ENCODE measurements around the gene ISLR2.
A peak's percentile ranks its signal among the peaks of the same experiment; 100 is the strongest.

ISLR2 gene

GRCh38 chr15:74173380-74174218 is 43.2 kb downstream of the ISLR2 start, which contains the start of gene ISLR:
ISLR (plus strand) TSS chr15:74173710; CDS start chr15:74174859, 1,149 bp downstream.
- H3K4me1 ChIP-seq (ENCODE audit: low read length): no peaks in the 10 kb centered on the region
- H3K9ac ChIP-seq (ENCODE audit: low read length): no peak within 1 kb of the TSS
- H3K4me3 ChIP-seq (ENCODE audit: low read length): no peak within 1 kb of the TSS
- 0 out of 2 replicates have a peak within 1 kb of the TSS, but pooled peaks have one; percentile 12 for H2AFZ ChIP-seq (ENCODE audit: low read length)
- no peak within 1 kb of the TSS; the same call in 1 of the 2 replicates for H3K4me2 ChIP-seq (ENCODE audit: low read depth, low read length)
- no peak for DNase-seq
- no peaks in the 10 kb centered on the region for H3F3A ChIP-seq (ENCODE audit: insufficient read depth, low read length)
- no peaks in the 10 kb centered on the region for H3K9me3 ChIP-seq (replicated peaks; ENCODE audit: insufficient read depth, low read length)
- no peak within 1 kb of the TSS for H3K27ac ChIP-seq (ENCODE audit: low read length)
- H3K27me3 ChIP-seq (replicated peaks; ENCODE audit: insufficient read depth, low read length): peaks cover 74% of the 10 kb centered on the region
- H3K36me3 ChIP-seq (replicated peaks; ENCODE audit: insufficient read depth, low read length): no peaks in the 10 kb centered on the region
- H4K20me1 ChIP-seq (ENCODE audit: insufficient read depth, low read length): no peaks in the 10 kb centered on the region
- TF ChIP-seq CTCF (IDR thresholded peaks at IDR 0.05; ENCODE audit: low read length) (no peak), EZH2phosphoT487 (IDR thresholded peaks at IDR 0.05; ENCODE audit: low read length) (no peak), EZH2 (optimal IDR thresholded peaks at IDR 0.05; ENCODE audit: low read depth, low read length) (no peak)
- H3K9me2 ChIP-seq (replicated peaks; ENCODE audit: insufficient read depth, low read length): no peaks in the 10 kb centered on the region
- no peaks in the 10 kb centered on the region for H3K79me2 ChIP-seq (ENCODE audit: low read length)

GRCh38 chr15:74174219-74174957 is 44.0 kb downstream of the ISLR2 start:
- Histone ChIP-seq H3K27ac (ENCODE audit: low read length) (no peak overlapping the region), H3K79me2 (ENCODE audit: low read length) (no peaks in the 10 kb centered on the region), H3K27me3 (replicated peaks; ENCODE audit: insufficient read depth, low read length) (peaks cover 77% of the 10 kb centered on the region), H4K20me1 (ENCODE audit: insufficient read depth, low read length) (no peaks in the 10 kb centered on the region), H3K4me1 (ENCODE audit: low read length) (no peaks in the 10 kb centered on the region), H3K4me2 (ENCODE audit: low read depth, low read length) (no peak overlapping the region), H3K4me3 (ENCODE audit: low read length) (no peak overlapping the region), H3K9me2 (replicated peaks; ENCODE audit: insufficient read depth, low read length) (no peaks in the 10 kb centered on the region), H3K9ac (ENCODE audit: low read length) (no peak overlapping the region), H3K9me3 (replicated peaks; ENCODE audit: insufficient read depth, low read length) (no peaks in the 10 kb centered on the region), H2AFZ (ENCODE audit: low read length) (no peak overlapping the region), H3K36me3 (replicated peaks; ENCODE audit: insufficient read depth, low read length) (no peaks in the 10 kb centered on the region), H3F3A (ENCODE audit: insufficient read depth, low read length) (no peaks in the 10 kb centered on the region)
- TF ChIP-seq CTCF (IDR thresholded peaks at IDR 0.05; ENCODE audit: low read length): no peak
- no peak for TF ChIP-seq EZH2 (optimal IDR thresholded peaks at IDR 0.05; ENCODE audit: low read depth, low read length)
- no peak for TF ChIP-seq EZH2phosphoT487 (IDR thresholded peaks at IDR 0.05; ENCODE audit: low read length)
- no peak for DNase-seq

GRCh38 chr15:74174958-74175253 is 44.5 kb downstream of the ISLR2 start:
- Histone ChIP-seq H2AFZ (ENCODE audit: low read length) (no peak overlapping the region), H4K20me1 (ENCODE audit: insufficient read depth, low read length) (no peaks in the 10 kb centered on the region), H3K27ac (ENCODE audit: low read length) (no peak overlapping the region), H3K27me3 (replicated peaks; ENCODE audit: insufficient read depth, low read length) (peaks cover 82% of the 10 kb centered on the region), H3K9ac (ENCODE audit: low read length) (no peak overlapping the region), H3K4me1 (ENCODE audit: low read length) (no peaks in the 10 kb centered on the region), H3K4me3 (ENCODE audit: low read length) (no peak overlapping the region), H3K36me3 (replicated peaks; ENCODE audit: insufficient read depth, low read length) (no peaks in the 10 kb centered on the region), H3K9me2 (replicated peaks; ENCODE audit: insufficient read depth, low read length) (no peaks in the 10 kb centered on the region), H3F3A (ENCODE audit: insufficient read depth, low read length) (no peaks in the 10 kb centered on the region), H3K79me2 (ENCODE audit: low read length) (no peaks in the 10 kb centered on the region), H3K9me3 (replicated peaks; ENCODE audit: insufficient read depth, low read length) (no peaks in the 10 kb centered on the region), H3K4me2 (ENCODE audit: low read depth, low read length) (no peak overlapping the region)
- TF ChIP-seq CTCF (IDR thresholded peaks at IDR 0.05; ENCODE audit: low read length) (no peak), EZH2 (optimal IDR thresholded peaks at IDR 0.05; ENCODE audit: low read depth, low read length) (no peak), EZH2phosphoT487 (IDR thresholded peaks at IDR 0.05; ENCODE audit: low read length) (no peak)
- no peak for DNase-seq

All from MM.1S (cell line).